ENCODE data around the gene RPL15.
"Not testable (repeated sequence)": the region's sequence is repeated elsewhere in the genome, so short reads cannot be mapped to it uniquely, and the experiment has no call there.

The RPL15 gene

DNA sequence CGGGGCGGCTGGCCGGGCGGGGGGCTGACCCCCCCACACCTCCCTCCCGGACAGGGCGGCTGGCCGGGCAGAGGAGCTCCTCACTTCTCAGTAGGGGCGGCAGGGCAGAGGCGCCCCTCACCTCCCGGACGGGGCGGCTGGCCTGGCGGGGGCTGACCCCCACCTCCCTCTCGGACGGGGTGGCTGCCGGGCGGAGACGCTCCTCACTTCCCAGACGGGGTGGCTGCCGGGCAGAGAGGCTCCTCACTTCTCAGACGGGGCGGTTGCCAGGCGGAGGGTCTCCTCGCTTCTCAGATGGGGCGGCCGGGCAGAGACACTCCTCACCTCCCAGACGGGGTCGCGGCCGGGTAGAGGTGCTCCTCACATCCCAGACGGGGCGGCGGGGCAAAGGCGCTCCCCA, 45.6 kb upstream of the RPL15 start:
- H4K8ac ChIP-seq (ENCODE audit: low read depth, low read length) = not testable (repeated sequence)
- no CpG with 5 or more reads among the region's 34 CpGs for WGBS (ENCODE audit: extremely low coverage, insufficient coverage, low lambda C conversion rate)
- peaks cover 18% of the 10 kb centered on the region for H3K79me2 ChIP-seq (ENCODE audit: control insufficient read depth, insufficient read depth, low read length)

DNA sequence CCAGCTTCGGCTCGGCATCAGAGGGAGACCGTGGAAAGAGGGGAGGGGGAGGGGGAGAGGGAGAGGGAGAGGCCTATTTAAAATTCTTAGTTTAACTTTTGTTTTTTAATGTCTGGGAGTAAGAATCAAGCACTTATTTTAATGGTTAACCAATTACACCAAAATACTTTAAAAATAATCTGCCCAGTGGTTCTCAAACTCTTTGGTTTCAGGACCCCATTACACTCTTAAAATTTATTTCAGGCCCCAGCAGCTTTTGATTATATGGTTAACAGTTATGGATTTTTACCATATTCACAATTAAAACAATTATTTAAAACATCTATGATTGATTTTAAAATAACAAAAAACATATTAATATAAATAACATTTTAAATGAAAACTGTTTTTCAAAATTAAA, 44.6 kb upstream of the RPL15 start:
- peaks cover 19% of the 10 kb centered on the region for H3K79me2 ChIP-seq (ENCODE audit: control insufficient read depth, insufficient read depth, low read length)
- H3K4me3 ChIP-seq (ENCODE audit: low read length) = no peak overlapping the region
- H3K27ac ChIP-seq (ENCODE audit: low read depth, low read length) = no peak overlapping the region
- DNase-seq = no peak
- H3K36me3 ChIP-seq (ENCODE audit: control insufficient read depth, insufficient read depth, low read length) = no peaks in the 10 kb centered on the region
- no peak overlapping the region for H3K9ac ChIP-seq (ENCODE audit: low read length)
- no peaks in the 10 kb centered on the region for H3K4me1 ChIP-seq (ENCODE audit: control insufficient read depth, low read depth, low read length)
- H3K4ac ChIP-seq (ENCODE audit: low read depth, low read length) = no peak overlapping the region
- no peak overlapping the region for H3K18ac ChIP-seq (ENCODE audit: low read length)
- WGBS (ENCODE audit: extremely low coverage, insufficient coverage, low lambda C conversion rate) = no CpG with 5 or more reads among the region's 3 CpGs
- H3K27me3 ChIP-seq (ENCODE audit: insufficient read depth, low read length, poor library complexity) = no peaks in the 10 kb centered on the region
- peaks cover 13% of the 10 kb centered on the region for H3K79me1 ChIP-seq (ENCODE audit: low read length)
- no peak overlapping the region for H3K23ac ChIP-seq (ENCODE audit: low read length)
- H2AK5ac ChIP-seq (ENCODE audit: low read length) = no peak overlapping the region
- H3K4me2 ChIP-seq (ENCODE audit: low read length) = no peak overlapping the region
- no peak overlapping the region for H3K56ac ChIP-seq (ENCODE audit: low read length)
- no peak overlapping the region for H2BK5ac ChIP-seq (ENCODE audit: low read length)
- H2BK15ac ChIP-seq (replicated peaks; ENCODE audit: low read depth) = no peak overlapping the region
- H2BK120ac ChIP-seq (ENCODE audit: low read depth, low read length) = no peak overlapping the region
- H4K8ac ChIP-seq (ENCODE audit: low read depth, low read length) = no peak overlapping the region
- H4K5ac ChIP-seq (ENCODE audit: low read length) = no peak overlapping the region

More for the DNA sequence above, 45.6 kb upstream of the RPL15 start:
- H3K56ac ChIP-seq (ENCODE audit: low read length); H3K27me3 ChIP-seq (ENCODE audit: insufficient read depth, low read length, poor library complexity); H2BK15ac ChIP-seq (replicated peaks; ENCODE audit: low read depth); H3K27ac ChIP-seq (ENCODE audit: low read depth, low read length); H3K9ac ChIP-seq (ENCODE audit: low read length); H3K23ac ChIP-seq (ENCODE audit: low read length); H2AK5ac ChIP-seq (ENCODE audit: low read length); H3K4me1 ChIP-seq (ENCODE audit: control insufficient read depth, low read depth, low read length); H3K4me2 ChIP-seq (ENCODE audit: low read length); H3K4ac ChIP-seq (ENCODE audit: low read depth, low read length); H3K18ac ChIP-seq (ENCODE audit: low read length); H2BK120ac ChIP-seq (ENCODE audit: low read depth, low read length); H3K4me3 ChIP-seq (ENCODE audit: low read length); H3K36me3 ChIP-seq (ENCODE audit: control insufficient read depth, insufficient read depth, low read length); H2BK5ac ChIP-seq (ENCODE audit: low read length); H4K5ac ChIP-seq (ENCODE audit: low read length); DNase-seq; H3K79me1 ChIP-seq (ENCODE audit: low read length): not testable (repeated sequence)

DNA sequence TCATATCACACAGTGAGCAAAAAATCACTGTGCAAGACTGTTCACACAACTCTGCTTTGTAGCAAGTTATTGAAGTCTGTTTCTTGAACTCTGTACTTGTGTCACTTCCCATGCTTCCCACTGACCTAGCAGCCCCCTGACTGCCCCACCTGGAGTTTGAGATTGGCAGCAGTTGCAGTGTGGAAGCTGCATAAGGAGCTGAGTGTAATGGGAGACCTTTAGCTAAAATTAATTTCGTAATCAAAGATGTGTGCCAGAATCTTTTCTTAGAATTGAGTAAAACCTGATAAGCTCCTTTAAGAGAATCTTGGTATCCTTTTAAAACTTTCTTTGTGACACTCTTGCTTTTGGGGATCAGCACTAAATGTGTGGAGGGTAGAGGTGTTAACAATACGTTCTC, 43.0 kb upstream of the RPL15 start:
- Histone ChIP-seq H3K27ac (ENCODE audit: low read depth, low read length) (no peak overlapping the region), H3K9ac (ENCODE audit: low read length) (no peak overlapping the region), H3K79me2 (ENCODE audit: control insufficient read depth, insufficient read depth, low read length) (peaks cover 23% of the 10 kb centered on the region), H2BK15ac (replicated peaks; ENCODE audit: low read depth) (no peak overlapping the region), H4K8ac (ENCODE audit: low read depth, low read length) (no peak overlapping the region), H3K4me3 (ENCODE audit: low read length) (no peak overlapping the region), H3K4me1 (ENCODE audit: control insufficient read depth, low read depth, low read length) (no peaks in the 10 kb centered on the region), H3K36me3 (ENCODE audit: control insufficient read depth, insufficient read depth, low read length) (no peaks in the 10 kb centered on the region), H2BK120ac (ENCODE audit: low read depth, low read length) (no peak overlapping the region), H3K23ac (ENCODE audit: low read length) (no peak overlapping the region), H3K56ac (ENCODE audit: low read length) (no peak overlapping the region), H3K18ac (ENCODE audit: low read length) (no peak overlapping the region), H3K27me3 (ENCODE audit: insufficient read depth, low read length, poor library complexity) (no peaks in the 10 kb centered on the region), H2AK5ac (ENCODE audit: low read length) (no peak overlapping the region), H2BK5ac (ENCODE audit: low read length) (no peak overlapping the region), H3K79me1 (ENCODE audit: low read length) (peaks cover 21% of the 10 kb centered on the region), H4K5ac (ENCODE audit: low read length) (no peak overlapping the region), H3K4ac (ENCODE audit: low read depth, low read length) (no peak overlapping the region), H3K4me2 (ENCODE audit: low read length) (no peak overlapping the region)
- WGBS (ENCODE audit: extremely low coverage, insufficient coverage, low lambda C conversion rate) = no CpG with 5 or more reads among the region's 2 CpGs
- DNase-seq = no peak

DNA sequence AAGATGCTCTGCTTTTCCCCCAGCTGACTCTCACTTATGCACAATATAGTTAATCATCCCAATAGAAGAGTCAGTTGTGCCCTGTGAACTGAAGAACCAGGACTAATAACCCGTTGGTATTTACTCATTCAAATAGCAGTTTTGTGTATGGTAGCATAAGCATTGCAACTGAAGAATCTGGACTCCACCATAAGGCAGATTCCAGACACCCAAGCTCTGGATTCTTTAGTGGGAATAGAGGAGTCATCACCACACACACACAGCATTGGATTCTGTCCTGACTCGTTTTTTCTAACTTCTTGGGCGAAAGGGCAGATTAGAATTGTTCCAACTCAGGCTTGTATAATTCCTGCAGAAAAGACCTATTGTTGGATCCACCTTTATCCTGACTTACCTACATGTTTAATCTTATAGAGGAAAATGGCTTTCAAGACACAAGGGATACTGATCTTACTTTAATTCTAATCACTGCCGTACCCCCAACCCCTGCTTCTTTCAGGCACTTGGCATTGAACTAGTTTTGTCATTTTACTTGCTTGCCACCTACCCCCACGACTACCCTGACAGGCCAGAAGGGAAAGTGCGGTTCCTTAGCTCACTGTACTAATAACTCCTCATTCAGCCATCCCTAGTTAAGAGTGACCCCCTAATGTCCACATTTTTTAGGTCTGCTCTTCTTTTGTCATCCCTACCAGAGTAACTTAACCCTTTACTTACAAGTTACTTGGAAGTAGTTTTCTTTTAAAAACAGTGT, 42.4 kb upstream of the RPL15 start:
- no peak overlapping the region for H3K4me2 ChIP-seq (ENCODE audit: low read length)
- H3K36me3 ChIP-seq (ENCODE audit: control insufficient read depth, insufficient read depth, low read length) = no peaks in the 10 kb centered on the region
- peaks cover 24% of the 10 kb centered on the region for H3K79me1 ChIP-seq (ENCODE audit: low read length)
- no peaks in the 10 kb centered on the region for H3K27me3 ChIP-seq (ENCODE audit: insufficient read depth, low read length, poor library complexity)
- no peaks in the 10 kb centered on the region for H3K4me1 ChIP-seq (ENCODE audit: control insufficient read depth, low read depth, low read length)
- no peak for DNase-seq
- no peak overlapping the region for H3K9ac ChIP-seq (ENCODE audit: low read length)
- H2BK15ac ChIP-seq (replicated peaks; ENCODE audit: low read depth) = no peak overlapping the region
- H4K5ac ChIP-seq (ENCODE audit: low read length) = no peak overlapping the region
- no peak overlapping the region for H2BK5ac ChIP-seq (ENCODE audit: low read length)
- no peak overlapping the region for H2BK120ac ChIP-seq (ENCODE audit: low read depth, low read length)
- H3K23ac ChIP-seq (ENCODE audit: low read length) = no peak overlapping the region
- H3K4me3 ChIP-seq (ENCODE audit: low read length) = no peak overlapping the region
- no peak overlapping the region for H2AK5ac ChIP-seq (ENCODE audit: low read length)
- no peak overlapping the region for H3K56ac ChIP-seq (ENCODE audit: low read length)
- no peak overlapping the region for H4K8ac ChIP-seq (ENCODE audit: low read depth, low read length)
- H3K79me2 ChIP-seq (ENCODE audit: control insufficient read depth, insufficient read depth, low read length) = peaks cover 24% of the 10 kb centered on the region
- no peak overlapping the region for H3K4ac ChIP-seq (ENCODE audit: low read depth, low read length)
- H3K27ac ChIP-seq (ENCODE audit: low read depth, low read length) = no peak overlapping the region
- WGBS (ENCODE audit: extremely low coverage, insufficient coverage, low lambda C conversion rate) = no CpG with 5 or more reads among the region's 6 CpGs
- H3K18ac ChIP-seq (ENCODE audit: low read length) = no peak overlapping the region

DNA sequence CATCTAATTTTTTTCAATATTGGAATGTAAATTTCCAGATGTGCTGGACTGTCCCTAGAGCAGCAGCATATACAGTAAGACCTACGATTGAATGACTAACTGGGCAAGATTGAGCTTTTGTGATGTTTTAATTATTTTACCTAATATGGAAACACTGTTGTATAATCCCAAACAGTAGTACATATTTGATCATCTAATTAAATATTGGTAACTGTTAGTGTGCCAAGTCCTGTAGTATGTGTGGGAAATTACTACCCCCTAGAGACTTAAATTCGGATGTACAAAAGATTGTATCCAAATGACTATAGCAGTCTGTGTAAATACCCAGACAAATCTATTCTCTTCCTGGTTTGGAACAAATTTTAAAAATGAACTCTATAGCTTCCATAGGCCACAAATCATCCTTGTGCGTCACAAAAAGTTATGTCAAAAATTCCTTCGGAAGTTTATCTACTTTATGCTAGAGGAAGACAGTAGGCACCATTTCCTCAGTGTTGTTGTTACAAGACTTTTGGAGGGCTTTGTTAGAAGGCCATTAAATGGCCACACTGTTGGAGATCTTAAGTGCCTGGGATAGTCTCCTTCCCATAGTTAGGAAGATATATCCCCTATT, 41.7 kb upstream of the RPL15 start:
- Histone ChIP-seq H3K4ac (ENCODE audit: low read depth, low read length) (no peak overlapping the region), H2BK5ac (ENCODE audit: low read length) (no peak overlapping the region), H2BK120ac (ENCODE audit: low read depth, low read length) (no peak overlapping the region), H3K79me2 (ENCODE audit: control insufficient read depth, insufficient read depth, low read length) (peaks cover 24% of the 10 kb centered on the region), H3K4me1 (ENCODE audit: control insufficient read depth, low read depth, low read length) (no peaks in the 10 kb centered on the region), H3K23ac (ENCODE audit: low read length) (no peak overlapping the region), H3K36me3 (ENCODE audit: control insufficient read depth, insufficient read depth, low read length) (no peaks in the 10 kb centered on the region), H2AK5ac (ENCODE audit: low read length) (no peak overlapping the region), H3K4me3 (ENCODE audit: low read length) (no peak overlapping the region), H4K8ac (ENCODE audit: low read depth, low read length) (no peak overlapping the region), H3K27me3 (ENCODE audit: insufficient read depth, low read length, poor library complexity) (no peaks in the 10 kb centered on the region), H2BK15ac (replicated peaks; ENCODE audit: low read depth) (no peak overlapping the region), H3K56ac (ENCODE audit: low read length) (no peak overlapping the region), H3K4me2 (ENCODE audit: low read length) (no peak overlapping the region), H3K27ac (ENCODE audit: low read depth, low read length) (no peak overlapping the region), H3K18ac (ENCODE audit: low read length) (no peak overlapping the region), H4K5ac (ENCODE audit: low read length) (no peak overlapping the region), H3K9ac (ENCODE audit: low read length) (no peak overlapping the region), H3K79me1 (ENCODE audit: low read length) (peaks cover 24% of the 10 kb centered on the region)
- DNase-seq = no peak
- WGBS (ENCODE audit: extremely low coverage, insufficient coverage, low lambda C conversion rate) = no CpG with 5 or more reads among the region's 4 CpGs

All from mesendoderm (in vitro differentiated cells).